ENCODE results near the gene C9orf78. TPM values are rescaled to one million over a fixed set of nuclear protein-coding genes. Genes with fewer than 3 reads are reported as not detected.

C9orf78 gene
- total RNA-seq, 1 donor from 2014 or later, result 38.0 TPM

- Mint-ChIP-seq H3K36me3 (ENCODE audit: low read depth, unreplicated experiment) (peaks cover 17% of the 10 kb centered on the region), H3K4me3 (ENCODE audit: unreplicated experiment) (no peak overlapping the region), H3K27me3 (ENCODE audit: low read depth, unreplicated experiment) (no peaks in the 10 kb centered on the region), H3K4me1 (ENCODE audit: low read depth, unreplicated experiment) (no peaks in the 10 kb centered on the region), H3K9me3 (ENCODE audit: unreplicated experiment) (no peaks in the 10 kb centered on the region), H3K27ac (ENCODE audit: unreplicated experiment) (no peak overlapping the region)
- no peaks in the 10 kb centered on the region for H3K27me3 ChIP-seq (ENCODE audit: insufficient read depth, low read length)
- no peak overlapping the region for H3K27ac ChIP-seq (ENCODE audit: low read depth, low read length)
- H3K36me3 ChIP-seq (ENCODE audit: insufficient read depth, low read length), result peaks cover 2% of the 10 kb centered on the region
- H3K79me2 ChIP-seq (ENCODE audit: insufficient read depth, low read length), result no peaks in the 10 kb centered on the region
- peaks cover 6% of the 10 kb centered on the region for H3K4me1 ChIP-seq (ENCODE audit: insufficient read depth, low read length)
- H3K4me2 ChIP-seq (ENCODE audit: low read length), result no peak overlapping the region
- DNase-seq (ENCODE audit: low read depth) (no peak), FAIRE-seq (no peak)
- no peak overlapping the region for H3K4me3 ChIP-seq (ENCODE audit: insufficient read depth, low read depth, low read length)
- H4K20me1 ChIP-seq (ENCODE audit: insufficient read depth, low read length), result peaks cover 6% of the 10 kb centered on the region
- TF ChIP-seq CTCF (IDR thresholded peaks at IDR 0.05; ENCODE audit: insufficient read depth, low read depth, low read length), result no peak
- TF ChIP-seq EZH2 (IDR thresholded peaks at IDR 0.05; ENCODE audit: insufficient read depth, low read length), result no peak
- H3K9ac ChIP-seq (ENCODE audit: low read length), result no peak overlapping the region
- H2AFZ ChIP-seq (ENCODE audit: low read depth, low read length), result no peak overlapping the region
- H3K9me3 ChIP-seq (ENCODE audit: insufficient read depth, low read depth, low read length), result no peaks in the 10 kb centered on the region
Observed at GRCh38 chr9:129876815-129877214, 41.7 kb upstream of the C9orf78 start.

GRCh38 chr9:129875687-129876395 is 40.8 kb upstream of the C9orf78 start:
- Histone ChIP-seq H3K4me1 (ENCODE audit: insufficient read depth, low read length) (peaks cover 5% of the 10 kb centered on the region), H3K9me3 (ENCODE audit: insufficient read depth, low read depth, low read length) (no peaks in the 10 kb centered on the region), H3K9ac (ENCODE audit: low read length) (no peak overlapping the region), H2AFZ (ENCODE audit: low read depth, low read length) (no peak overlapping the region), H3K36me3 (ENCODE audit: insufficient read depth, low read length) (peaks cover 2% of the 10 kb centered on the region), H4K20me1 (ENCODE audit: insufficient read depth, low read length) (peaks cover 2% of the 10 kb centered on the region), H3K27me3 (ENCODE audit: insufficient read depth, low read length) (no peaks in the 10 kb centered on the region), H3K4me3 (ENCODE audit: insufficient read depth, low read depth, low read length) (no peak overlapping the region), H3K27ac (ENCODE audit: low read depth, low read length) (no peak overlapping the region), H3K4me2 (ENCODE audit: low read length) (no peak overlapping the region), H3K79me2 (ENCODE audit: insufficient read depth, low read length) (no peaks in the 10 kb centered on the region)
- peaks cover 18% of the 10 kb centered on the region for H3K36me3 Mint-ChIP-seq (ENCODE audit: low read depth, unreplicated experiment)
- no peaks in the 10 kb centered on the region for H3K9me3 Mint-ChIP-seq (ENCODE audit: unreplicated experiment)
- H3K27ac Mint-ChIP-seq (ENCODE audit: unreplicated experiment), result no peak overlapping the region
- no peaks in the 10 kb centered on the region for H3K27me3 Mint-ChIP-seq (ENCODE audit: low read depth, unreplicated experiment)
- H3K4me1 Mint-ChIP-seq (ENCODE audit: low read depth, unreplicated experiment), result no peaks in the 10 kb centered on the region
- H3K4me3 Mint-ChIP-seq (ENCODE audit: unreplicated experiment), result no peak overlapping the region
- no peak for FAIRE-seq
- no peak for TF ChIP-seq EZH2 (IDR thresholded peaks at IDR 0.05; ENCODE audit: insufficient read depth, low read length)
- no peak for DNase-seq (ENCODE audit: low read depth)

- FAIRE-seq (no peak), DNase-seq (ENCODE audit: low read depth) (no peak)
- Histone ChIP-seq H3K9me3 (ENCODE audit: insufficient read depth, low read depth, low read length) (no peaks in the 10 kb centered on the region), H3K9ac (ENCODE audit: low read length) (no peak overlapping the region), H3K4me3 (ENCODE audit: insufficient read depth, low read depth, low read length) (no peak overlapping the region), H3K4me2 (ENCODE audit: low read length) (no peak overlapping the region), H2AFZ (ENCODE audit: low read depth, low read length) (no peak overlapping the region), H3K79me2 (ENCODE audit: insufficient read depth, low read length) (no peaks in the 10 kb centered on the region), H3K27ac (ENCODE audit: low read depth, low read length) (no peak overlapping the region), H3K27me3 (ENCODE audit: insufficient read depth, low read length) (no peaks in the 10 kb centered on the region), H4K20me1 (ENCODE audit: insufficient read depth, low read length) (no peaks in the 10 kb centered on the region), H3K4me1 (ENCODE audit: insufficient read depth, low read length) (no peaks in the 10 kb centered on the region), H3K36me3 (ENCODE audit: insufficient read depth, low read length) (peaks cover 2% of the 10 kb centered on the region)
- H3K27me3 Mint-ChIP-seq (ENCODE audit: low read depth, unreplicated experiment), result no peaks in the 10 kb centered on the region
- H3K9me3 Mint-ChIP-seq (ENCODE audit: unreplicated experiment), result no peaks in the 10 kb centered on the region
- no peak overlapping the region for H3K27ac Mint-ChIP-seq (ENCODE audit: unreplicated experiment)
- H3K36me3 Mint-ChIP-seq (ENCODE audit: low read depth, unreplicated experiment), result peaks cover 15% of the 10 kb centered on the region
- H3K4me3 Mint-ChIP-seq (ENCODE audit: unreplicated experiment), result no peak overlapping the region
- TF ChIP-seq EZH2 (IDR thresholded peaks at IDR 0.05; ENCODE audit: insufficient read depth, low read length) (no peak), CTCF (IDR thresholded peaks at IDR 0.05; ENCODE audit: insufficient read depth, low read depth, low read length) (no peak)
- H3K4me1 Mint-ChIP-seq (ENCODE audit: low read depth, unreplicated experiment), result no peaks in the 10 kb centered on the region
Observed at GRCh38 chr9:129875181-129875611, 40.1 kb upstream of the C9orf78 start.
